CD4-positive, alpha-beta T cell treated with Interferon alpha-2 for 1 hour (primary cell): Measurements from ENCODE around the gene RHBDL1.

Source experiments
- DNase-seq, 2 donors: peaks; one replicate each; pipeline ENCODE4 v3.0.0-alpha.2; 2020 to 2022

Gene RHBDL1

GRCh38 chr16:708019-708418, 32.5 kb downstream of the RHBDL1 start:
- no peak for DNase-seq

GRCh38 chr16:708959-709358, 33.5 kb downstream of the RHBDL1 start:
- DNase-seq, result no peak

GRCh38 chr16:709566-710499, 34.4 kb downstream of the RHBDL1 start:
- DNase-seq, result no peak

- no peak for DNase-seq
These were observed 35.1 kb downstream of the RHBDL1 start for GRCh38 chr16:710500-711075.

- no peak for DNase-seq
These were observed 35.6 kb downstream of the RHBDL1 start for GRCh38 chr16:711084-711483.

- peak; percentile 76 to 81 for DNase-seq
These were observed 36.3 kb downstream of the RHBDL1 start for GRCh38 chr16:711548-712320.

GRCh38 chr16:712740-713250, 37.3 kb downstream of the RHBDL1 start:
- peak; percentile 30 to 61 for DNase-seq

GRCh38 chr16:714079-714478, 38.6 kb downstream of the RHBDL1 start:
- no peak for DNase-seq

- DNase-seq, result peak; percentile 85 to 91
These were observed 39.3 kb downstream of the RHBDL1 start, which contains the start of gene METRN for GRCh38 chr16:714558-715476. Gene METRN (plus strand): TSS chr16:715118. CDS start chr16:715290, 172 bp downstream.

- no peak for DNase-seq
These were observed 40.2 kb downstream of the RHBDL1 start for GRCh38 chr16:715477-716199.

- no peak for DNase-seq
These were observed 40.7 kb downstream of the RHBDL1 start for GRCh38 chr16:716200-716568.

- no peak for DNase-seq
These were observed 41.4 kb downstream of the RHBDL1 start for GRCh38 chr16:716768-717325.

- DNase-seq, result no peak
These were observed 42.2 kb downstream of the RHBDL1 start for GRCh38 chr16:717450-718245.

GRCh38 chr16:718389-718788, 42.9 kb downstream of the RHBDL1 start:
- DNase-seq, result no peak

- no peak for DNase-seq
These were observed 43.5 kb downstream of the RHBDL1 start for GRCh38 chr16:718922-719321.

GRCh38 chr16:719815-720446, 44.5 kb downstream of the RHBDL1 start:
- no peak for DNase-seq

- peak in 1 of 2 donors; percentile 46 for DNase-seq
These were observed 45.0 kb downstream of the RHBDL1 start for GRCh38 chr16:720447-720989.

GRCh38 chr16:720990-721764, 45.7 kb downstream of the RHBDL1 start, which contains the start of gene ANTKMT:
Gene ANTKMT (plus strand): TSS chr16:721146. CDS start chr16:721275, 129 bp downstream.
- DNase-seq, result peak; percentile 79 to 84
